Fibroblast of skin of abdomen (primary cell): ENCODE measurements around the gene PI16. TPM values are rescaled to one million over a fixed set of nuclear protein-coding genes. Genes with fewer than 3 reads are reported as not detected.
A peak's percentile ranks its signal among the peaks of the same experiment; 100 is the strongest.

Experiments used
- DNase-seq: peaks from one replicate; pipeline ENCODE4 v3.0.0-alpha.2; 2013
- polyA plus RNA-seq, 2 experiments: library from polyadenylated mRNA; unstranded; fragments of 120-200 nt; gene quantifications; one replicate each; pipeline ENCODE4 v1.2.1, GENCODE V29; 2013; ENCODE audit not compliant: insufficient read length in 2 of 2

Gene PI16, protein sequence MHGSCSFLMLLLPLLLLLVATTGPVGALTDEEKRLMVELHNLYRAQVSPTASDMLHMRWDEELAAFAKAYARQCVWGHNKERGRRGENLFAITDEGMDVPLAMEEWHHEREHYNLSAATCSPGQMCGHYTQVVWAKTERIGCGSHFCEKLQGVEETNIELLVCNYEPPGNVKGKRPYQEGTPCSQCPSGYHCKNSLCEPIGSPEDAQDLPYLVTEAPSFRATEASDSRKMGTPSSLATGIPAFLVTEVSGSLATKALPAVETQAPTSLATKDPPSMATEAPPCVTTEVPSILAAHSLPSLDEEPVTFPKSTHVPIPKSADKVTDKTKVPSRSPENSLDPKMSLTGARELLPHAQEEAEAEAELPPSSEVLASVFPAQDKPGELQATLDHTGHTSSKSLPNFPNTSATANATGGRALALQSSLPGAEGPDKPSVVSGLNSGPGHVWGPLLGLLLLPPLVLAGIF
- polyA plus RNA-seq (2013, experiment 1 of 2; ENCODE audit: insufficient read length) = 0.22 TPM
- 0.34 TPM for polyA plus RNA-seq (2013, experiment 2 of 2; ENCODE audit: insufficient read length)

DNA sequence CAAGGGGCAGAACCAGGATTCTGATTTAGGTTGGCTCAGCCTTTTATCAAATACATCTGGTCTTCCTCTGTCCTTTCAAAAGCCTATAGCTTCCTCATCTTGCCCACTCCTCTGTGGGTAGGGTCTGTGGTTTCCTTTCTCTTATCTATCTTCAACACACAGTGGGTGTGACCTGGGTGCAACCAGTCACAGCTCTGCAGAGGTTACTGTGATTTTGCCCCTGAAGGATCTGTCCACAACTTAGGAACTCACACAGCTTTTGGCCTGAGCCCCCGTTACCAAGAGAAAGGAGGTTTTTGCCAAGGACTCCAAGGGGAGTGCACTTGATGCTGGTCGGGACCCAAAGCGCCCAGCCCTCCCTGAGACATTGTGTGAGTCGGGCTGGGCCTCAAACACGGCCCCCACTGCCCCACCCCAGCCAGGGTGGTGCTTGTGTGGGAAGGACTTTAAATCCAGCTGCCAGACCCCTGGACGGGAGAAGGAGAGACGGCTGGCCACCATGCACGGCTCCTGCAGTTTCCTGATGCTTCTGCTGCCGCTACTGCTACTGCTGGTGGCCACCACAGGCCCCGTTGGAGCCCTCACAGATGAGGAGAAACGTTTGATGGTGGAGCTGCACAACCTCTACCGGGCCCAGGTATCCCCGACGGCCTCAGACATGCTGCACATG, at the start of gene PI16:
TSS of gene PI16 (plus strand) at position 477 of the 670 bp plus-strand sequence. CDS start at position 500, 23 bp downstream.
- no peak for DNase-seq

DNA sequence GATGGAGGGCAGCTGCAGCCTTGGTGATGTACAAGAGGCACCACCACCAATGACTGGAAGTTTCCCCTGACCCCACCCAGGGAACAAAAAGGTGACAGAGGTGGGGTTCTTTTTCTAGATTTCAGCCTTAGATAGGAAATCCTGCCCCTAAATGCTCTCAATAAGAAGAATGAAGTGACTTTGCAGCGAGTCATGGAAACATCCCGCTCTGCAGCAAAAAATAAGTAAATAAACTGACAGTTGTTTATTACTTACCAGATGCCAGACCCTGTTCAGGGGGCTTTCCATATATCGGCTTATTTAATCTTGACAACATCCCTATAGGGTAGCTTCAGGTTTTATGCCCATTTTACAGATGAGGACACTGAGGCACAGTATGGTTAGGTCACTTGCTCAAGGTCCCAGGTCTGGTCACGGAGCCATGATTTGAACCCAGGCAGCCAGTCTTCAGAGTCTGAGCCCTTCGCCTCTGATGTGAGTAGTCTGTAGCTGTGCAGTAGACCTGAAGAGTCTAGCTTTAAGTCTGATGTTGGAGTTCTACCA, 49.6 kb upstream of the PI16 start:
- DNase-seq = no peak

DNA sequence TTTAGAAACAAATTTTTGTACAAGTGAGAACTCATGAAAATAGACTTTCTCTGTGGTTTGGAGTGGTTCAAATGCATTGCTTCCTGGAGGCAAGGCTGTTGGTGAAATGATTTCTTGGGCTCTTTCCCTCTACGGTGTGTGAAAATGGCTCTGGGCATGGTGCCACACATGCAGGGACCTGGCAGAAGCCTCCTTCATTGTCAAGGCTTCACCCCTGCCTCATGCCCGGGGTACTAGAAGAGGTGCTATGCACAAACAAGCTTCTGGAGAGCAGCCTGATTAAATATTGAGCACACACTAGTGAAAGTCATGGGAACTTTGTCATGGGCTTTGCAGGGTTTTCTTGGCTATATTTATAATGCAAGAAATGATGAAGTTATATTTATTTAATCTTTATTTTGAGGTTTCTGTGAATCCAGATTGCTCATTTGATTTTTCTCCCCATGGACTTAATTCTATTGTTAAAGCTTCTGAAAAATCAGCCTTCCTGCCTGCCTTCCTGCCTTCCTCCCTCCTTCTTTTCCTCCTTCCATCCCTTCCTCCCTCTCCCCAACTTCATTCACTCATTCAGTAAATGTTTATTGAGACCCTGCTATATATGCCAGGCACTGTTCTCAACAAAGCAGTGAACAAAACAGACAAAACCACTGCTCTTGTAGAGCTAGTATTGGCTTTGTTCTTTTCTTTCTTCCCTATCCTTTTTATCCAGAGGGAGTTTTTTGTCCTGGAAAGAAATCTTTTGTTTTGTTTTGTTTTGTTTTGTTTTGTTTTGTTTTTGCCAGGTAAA, 47.8 kb upstream of the PI16 start:
- DNase-seq = no peak

DNA sequence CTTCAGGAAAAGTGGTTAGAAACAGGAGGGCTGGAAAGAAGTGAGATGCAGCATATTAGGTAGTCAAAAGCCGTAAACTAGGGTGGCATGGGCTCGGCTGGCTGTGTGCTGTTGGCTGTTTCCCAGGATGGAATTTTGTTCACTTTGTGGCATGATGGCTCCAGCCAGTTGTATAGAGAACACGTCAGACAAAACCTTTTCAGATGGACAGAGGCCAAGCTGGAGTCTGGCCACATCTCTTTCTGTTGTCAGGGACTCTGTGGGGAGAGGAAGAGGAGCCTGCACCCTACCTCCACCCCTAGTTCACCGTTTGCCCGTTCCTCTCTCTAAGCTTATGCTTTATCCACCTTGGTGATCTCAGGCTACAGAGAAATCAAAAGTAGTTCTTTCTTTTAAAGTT, 46.8 kb upstream of the PI16 start:
- peak; percentile 29 for DNase-seq

DNA sequence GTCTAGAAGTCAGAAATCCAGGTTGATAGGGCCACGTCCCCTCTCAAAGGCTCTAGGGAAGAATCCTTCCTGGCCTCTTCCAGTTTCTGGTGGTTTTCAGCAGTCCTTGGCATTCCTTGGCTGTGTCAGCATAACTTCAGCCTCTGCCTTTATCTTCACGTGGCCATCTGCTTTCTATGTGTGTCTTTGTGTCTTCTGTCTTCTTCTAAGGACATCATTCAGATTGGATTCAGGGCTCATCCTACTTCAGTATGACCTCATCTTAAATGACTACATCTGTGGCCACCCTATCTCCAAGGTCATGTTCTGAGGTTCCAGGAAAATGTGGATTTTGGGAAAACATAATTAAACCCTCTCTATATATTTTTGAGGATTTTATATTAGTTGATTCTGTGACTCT, 45.8 kb upstream of the PI16 start:
- no peak for DNase-seq

DNA sequence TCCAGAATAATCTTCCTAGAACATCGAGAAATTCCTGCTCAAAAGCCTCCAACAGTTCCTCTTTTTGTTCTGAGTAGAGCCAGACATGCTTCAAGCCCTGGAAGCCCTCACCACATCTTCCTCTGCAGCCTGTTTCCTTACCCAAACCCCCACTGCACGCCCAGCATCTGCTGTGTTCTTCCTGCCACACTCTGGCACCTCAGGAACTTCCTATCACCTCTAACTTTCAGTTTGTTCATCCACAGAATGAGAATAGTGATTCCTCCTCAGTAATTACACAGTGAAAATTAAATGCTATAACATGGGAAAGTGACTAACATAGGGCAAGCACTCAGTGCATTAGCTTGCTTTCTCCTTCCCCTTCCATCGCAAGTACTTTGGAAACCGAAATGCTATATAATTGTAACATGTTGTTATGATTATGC, 42.5 kb upstream of the PI16 start:
- DNase-seq = no peak

DNA sequence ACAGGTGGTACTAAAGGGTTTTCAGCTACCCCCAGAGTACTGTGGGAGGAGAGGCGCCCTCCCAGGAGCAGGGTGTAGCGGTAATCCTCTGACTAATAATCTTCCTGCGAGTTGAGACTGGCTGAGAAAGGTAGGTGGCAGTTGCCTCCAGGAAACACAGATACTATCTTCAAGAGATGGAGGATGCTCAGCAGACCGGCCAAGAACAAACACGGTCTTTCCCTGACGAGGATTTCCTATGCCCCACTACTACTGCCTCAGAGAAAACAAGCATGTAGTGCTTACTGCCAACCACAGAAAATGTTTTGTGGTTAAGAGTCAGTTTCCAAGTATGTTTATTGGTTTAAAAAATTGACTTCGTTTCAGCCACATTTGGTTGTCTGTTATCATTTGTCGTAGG, 42.0 kb upstream of the PI16 start:
- DNase-seq = peak; percentile 86

DNA sequence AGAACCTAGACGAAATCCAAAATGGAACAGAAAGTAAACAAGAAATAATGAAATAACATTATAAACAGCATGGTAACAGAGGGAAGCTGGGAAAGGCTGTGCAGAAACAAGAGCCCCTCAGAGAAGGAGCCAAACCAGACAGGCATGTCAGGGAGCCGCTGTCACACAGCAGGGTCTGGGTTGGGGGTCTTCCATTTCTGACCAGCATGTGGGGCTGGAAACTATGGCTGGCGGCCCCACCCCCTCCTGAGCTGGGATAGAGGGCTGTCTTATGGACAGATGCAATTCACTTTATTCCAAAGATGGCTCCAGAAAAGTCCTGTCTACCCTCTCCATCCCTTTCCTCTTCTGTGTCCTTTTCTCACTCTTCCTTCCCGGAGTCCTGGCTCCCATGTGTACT, 41.5 kb upstream of the PI16 start:
- DNase-seq = no peak

DNA sequence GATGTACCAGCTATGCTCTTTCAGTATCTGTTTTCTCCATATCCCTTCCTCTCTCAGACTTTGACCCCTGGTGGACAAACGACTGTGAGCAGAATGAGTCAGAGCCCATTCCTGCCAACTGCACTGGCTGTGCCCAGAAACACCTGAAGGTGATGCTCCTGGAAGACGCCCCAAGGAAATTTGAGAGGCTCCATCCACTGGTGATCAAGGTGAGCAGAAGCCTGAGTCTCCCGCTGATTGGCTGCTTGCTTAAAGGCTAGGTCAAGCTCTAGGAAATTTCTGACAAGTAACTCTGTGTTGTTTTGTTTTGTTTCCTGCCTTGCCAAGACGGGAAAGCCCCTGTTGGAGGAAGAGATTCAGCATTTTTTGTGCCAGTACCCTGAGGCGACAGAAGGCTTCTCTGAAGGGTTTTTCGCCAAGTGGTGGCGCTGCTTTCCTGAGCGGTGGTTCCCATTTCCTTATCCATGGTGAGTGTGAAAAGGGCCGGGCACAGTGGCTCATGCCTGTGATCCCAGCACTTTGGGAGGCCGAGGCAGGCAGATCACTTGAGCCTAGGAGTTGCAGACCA, 40.2 kb upstream of the PI16 start:
- DNase-seq = no peak

DNA sequence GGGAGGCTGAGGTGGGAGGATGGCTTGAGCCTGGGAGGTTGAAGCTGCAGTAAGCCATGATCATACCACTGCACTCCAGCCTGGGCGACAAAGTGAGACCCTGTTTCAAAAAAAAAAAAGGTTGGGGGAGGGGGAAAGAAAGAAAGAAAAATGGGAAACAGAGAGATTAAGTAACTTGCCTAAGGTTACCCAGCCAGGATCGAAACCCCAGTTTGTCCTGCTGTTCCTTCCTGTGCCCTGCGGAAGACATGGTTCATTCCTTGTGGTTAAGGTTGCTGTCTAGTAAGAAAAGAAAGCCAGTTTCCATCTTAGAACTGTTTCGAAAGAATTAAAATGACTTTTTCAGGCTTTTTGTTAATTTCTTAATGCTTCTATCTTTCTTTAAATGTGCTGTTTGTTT, 38.9 kb upstream of the PI16 start:
- no peak for DNase-seq

DNA sequence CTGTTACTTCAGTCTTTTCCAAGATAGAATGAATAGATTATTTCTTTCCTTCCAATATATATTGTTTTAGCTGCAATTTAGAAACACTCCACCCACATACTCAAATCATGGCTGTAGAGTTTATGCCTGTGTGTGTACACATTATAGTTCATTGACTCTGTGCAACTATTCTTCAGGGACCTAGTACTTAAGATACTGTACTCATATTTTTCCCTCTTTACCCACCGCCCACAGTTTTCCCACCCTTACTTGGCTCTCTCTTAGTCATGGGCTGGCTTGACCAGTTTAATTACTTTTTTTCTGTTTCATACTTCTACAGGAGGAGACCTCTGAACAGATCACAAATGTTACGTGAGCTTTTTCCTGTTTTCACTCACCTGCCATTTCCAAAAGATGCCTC, 38.4 kb upstream of the PI16 start:
- no peak for DNase-seq

DNA sequence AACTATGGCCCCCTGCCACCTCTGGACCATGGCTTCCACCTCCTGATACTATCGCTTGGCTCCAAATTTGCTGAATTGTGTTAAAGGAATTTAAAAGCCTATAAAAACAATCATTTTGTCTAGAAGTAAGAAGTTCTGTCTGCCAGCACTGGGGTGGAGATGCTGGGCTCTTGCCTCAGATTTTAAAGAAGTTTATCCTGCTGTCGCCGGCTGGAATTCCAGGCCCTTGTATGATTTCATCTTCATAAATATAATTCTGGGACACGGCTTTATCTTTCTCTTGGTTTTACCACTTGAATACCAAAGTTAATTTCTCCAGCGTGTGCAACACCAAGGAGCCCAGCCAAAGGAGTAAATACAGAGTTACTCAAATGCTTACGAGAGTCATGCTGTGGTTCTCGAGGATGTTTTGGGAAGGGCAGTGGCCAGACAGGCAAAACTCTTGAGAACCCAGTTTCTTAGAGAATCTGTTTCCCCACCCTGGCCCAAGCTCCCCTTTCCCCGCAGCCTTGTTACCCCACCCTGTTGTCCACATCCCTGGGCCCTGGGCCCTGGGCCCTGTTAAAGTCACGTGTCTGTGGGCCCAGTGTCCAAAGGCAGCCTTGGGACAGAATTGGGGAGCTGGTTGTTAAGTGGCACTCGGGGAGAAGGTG, 36.9 kb upstream of the PI16 start:
- peak; percentile 85 for DNase-seq

DNA sequence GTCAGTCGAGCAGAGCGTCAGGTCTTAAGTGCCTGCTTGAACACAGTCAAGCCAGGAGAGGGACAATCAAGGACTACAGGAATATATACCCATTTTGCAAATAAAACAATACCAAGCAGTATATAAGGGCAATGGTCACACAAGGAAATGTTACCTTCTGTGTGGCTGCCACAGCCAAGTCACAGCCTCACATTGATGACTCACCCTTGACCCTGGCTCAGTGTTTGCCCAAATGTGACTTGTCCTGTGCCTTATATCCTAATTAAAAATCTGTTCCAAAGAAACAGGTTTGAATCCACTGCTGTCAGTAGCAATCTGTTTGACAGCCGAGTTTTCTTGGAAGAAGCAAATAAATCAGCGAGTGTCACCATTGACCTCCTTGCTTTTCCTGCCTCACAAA, 34.5 kb upstream of the PI16 start:
- DNase-seq = no peak

DNA sequence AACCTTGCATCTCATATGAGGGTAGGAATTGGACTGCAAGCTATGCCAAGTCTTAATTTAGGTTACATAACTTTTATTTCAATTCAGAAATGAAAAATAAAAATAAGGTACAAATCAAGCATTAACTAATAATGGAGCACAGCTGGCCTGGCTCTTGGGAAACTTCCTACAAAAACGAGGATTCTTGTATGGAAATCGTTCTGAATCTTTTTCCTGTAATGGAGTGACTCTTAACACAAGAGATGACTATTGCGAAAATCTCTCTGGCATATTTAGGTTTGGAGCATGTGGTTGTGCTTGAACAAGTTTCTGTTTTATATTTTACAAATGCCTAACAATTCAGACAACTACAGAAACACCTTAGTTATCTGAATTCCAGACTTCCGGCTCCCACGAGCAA, 34.0 kb upstream of the PI16 start:
- DNase-seq = peak; percentile 31

DNA sequence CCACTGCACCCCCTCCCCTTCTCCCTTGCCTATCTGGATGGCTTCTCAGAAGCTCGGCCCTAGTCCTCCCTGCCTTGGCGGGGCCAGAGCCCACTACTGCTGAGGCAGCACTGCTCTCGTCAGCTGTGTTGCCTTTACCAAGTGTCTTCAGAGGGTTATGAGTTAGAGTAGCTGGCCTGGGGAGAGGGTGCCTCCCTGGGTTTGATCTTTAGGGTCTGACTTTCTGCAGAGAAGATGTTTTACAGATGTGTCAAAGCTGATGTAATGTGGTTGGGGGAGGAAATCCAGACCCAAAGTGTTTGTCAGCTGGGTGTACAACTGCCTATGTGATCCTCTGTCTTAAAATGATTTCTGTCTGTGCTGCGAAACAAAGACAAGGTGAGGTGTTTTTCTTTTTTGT, 30.4 kb upstream of the PI16 start:
- peak; percentile 74 for DNase-seq

DNA sequence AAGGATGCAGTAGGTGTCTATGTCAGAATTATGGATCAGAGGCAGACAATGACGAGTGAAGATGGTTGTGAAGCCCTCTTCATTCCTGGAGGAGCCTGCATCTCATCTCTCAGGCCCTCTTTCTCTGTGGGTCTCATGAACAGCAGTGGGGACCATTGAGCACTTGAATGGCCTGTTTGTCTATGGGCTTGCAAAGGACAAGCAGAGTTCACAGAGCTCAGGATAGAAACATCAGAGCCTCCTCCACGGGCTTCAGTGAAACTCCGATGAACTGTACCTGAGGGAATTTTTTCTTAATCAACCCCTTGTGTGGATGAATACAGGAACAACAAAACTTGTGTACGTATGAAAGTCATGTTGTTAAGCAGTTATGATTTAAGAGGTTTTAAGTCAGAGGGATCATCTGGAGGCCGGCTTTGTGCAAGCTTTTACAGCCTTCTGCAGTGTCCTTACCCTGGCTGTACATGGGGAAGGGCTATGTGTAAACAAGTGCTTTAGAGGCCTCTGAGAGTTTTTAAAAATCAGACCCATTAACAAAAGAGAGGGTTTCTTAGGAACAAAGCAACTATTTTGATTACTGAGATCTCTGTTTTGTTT, 29.7 kb upstream of the PI16 start:
- no peak for DNase-seq

DNA sequence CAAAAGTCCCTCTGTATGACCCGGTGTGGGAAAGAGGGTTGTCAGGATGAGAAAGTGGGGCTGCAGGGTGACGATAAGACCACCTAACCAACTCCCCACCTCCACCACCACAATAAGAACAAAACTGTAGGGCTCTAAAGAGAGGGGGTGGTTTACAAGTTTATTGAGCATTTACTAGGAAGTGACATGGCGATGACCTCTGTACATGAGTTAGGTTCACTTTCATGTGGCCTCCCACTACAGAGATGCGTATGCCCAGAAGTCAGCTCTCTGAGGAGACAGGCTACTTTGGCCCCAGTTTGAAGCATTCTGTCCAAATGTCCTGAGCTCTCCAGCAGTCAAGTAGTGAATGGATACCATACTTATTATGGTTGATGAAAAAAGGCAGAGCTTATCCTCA, 28.7 kb upstream of the PI16 start:
- DNase-seq = no peak

DNA sequence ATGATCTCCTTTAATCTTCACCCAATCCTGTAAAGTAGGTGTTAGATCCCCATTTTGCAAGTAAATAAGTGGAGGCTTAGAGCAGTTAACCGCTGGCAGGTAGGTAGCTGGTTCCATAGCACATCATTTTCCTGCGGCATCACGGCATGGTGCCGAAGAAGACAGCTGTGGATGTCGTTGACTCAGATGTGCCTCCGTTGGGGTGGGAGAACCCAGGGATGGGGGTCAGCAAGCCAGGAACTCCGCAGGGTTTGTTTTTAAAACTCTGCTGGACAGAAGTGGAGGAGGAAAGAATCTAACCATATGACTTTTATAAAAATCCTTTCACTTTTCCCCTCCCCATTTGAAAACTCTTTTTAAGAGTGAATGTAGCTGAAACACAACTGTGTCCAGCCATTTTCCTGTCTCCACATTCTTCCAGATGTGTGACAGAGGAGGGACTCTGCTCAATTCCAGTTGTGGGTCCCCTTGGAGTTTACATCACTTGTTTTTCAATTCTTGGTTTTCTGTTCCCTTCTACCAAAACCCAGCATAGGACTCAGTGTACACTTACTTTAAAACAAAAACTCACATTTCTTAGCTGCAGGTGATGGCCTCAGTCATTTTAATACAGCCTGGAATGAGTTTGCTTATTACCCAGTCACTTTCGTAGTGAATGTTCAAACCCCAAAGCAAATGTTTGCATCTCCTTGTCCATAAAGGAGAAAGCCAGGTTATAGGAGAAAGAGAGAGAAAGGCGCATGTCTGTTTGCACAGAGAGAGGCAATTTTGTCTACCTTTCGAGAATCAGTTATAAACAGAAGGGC, 27.6 kb upstream of the PI16 start:
- no peak for DNase-seq

DNA sequence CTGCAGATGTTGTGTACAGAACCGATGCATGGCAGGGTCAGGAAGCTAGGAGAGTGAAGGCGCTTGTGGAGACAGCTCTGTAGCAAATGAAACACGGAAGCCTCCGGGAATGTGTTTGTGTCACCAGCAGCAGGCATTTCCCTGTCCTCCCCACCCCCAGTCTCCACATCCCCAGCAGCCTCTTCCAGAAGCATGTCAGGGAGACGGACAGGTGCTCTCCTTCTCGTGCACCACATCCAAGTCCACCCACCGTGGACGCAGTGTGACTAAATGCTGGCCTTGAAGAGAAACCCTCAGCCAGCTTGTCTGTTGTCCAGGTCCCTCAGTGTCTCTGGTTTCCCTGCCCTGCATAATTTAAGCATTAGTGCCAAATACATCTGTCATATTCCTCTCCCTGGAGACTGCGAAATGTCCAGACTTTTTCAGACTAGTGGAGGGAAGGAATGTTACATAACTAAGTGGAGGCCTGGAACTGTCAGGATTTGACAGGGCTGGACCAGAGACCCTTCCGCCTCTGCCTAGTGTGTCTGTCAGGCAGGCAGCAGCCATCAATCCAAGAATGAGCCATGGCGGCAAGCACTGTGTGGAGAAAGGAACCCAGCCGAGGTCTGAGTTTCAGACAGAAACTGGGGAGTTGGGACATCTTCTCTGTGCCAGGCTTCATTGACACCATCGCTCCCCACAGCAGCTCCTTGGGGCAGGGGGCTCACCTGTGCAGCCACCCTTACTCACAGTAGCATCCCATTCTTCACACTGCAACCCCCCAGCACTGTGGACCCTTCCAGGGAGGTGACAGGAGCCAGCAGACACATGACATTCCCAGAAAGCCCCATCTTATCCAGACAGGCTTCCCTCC, 26.6 kb upstream of the PI16 start:
- peak; percentile 55 for DNase-seq

DNA sequence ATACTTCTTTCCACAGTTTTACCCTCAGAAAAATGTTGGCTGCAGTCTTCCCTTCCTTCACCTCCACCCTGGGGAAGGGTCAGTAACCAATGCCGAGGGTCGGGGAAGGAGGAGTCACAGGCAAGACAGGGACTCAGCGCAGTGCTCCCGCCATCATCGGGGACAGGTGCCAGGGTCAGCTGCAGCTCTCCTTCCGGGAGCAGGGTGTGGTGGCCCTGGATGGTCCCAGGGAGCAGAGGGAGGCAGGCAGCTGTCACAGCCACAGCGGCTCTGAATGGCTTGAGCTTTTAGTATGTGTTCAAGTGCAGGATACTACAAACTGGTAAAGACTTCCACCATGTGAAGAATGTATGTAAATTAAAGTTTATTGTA, 26.0 kb upstream of the PI16 start:
- DNase-seq = no peak
